ENCODE measurements around the gene CAMK1D.

Gene CAMK1D

DNA sequence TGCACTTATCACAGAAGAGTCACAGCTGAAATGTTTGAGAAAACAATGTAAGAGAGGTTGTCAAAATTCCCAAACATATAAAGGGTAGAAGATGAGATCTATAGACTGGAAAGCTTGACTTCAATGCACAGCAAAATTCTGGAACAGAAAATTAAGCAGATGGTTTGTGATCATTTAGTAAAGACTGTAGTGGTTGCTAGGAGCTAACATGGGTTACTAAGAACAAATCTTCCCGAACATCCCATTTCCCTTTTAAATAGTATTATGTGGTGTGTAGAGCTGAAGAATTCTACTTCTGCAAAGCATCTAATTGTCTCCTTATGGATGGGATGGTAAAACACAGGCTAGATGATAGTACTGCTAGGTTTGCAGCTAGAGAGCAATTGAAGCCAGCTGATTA lies 312.3 kb downstream of the CAMK1D start:
- no peak for DNase-seq

DNA sequence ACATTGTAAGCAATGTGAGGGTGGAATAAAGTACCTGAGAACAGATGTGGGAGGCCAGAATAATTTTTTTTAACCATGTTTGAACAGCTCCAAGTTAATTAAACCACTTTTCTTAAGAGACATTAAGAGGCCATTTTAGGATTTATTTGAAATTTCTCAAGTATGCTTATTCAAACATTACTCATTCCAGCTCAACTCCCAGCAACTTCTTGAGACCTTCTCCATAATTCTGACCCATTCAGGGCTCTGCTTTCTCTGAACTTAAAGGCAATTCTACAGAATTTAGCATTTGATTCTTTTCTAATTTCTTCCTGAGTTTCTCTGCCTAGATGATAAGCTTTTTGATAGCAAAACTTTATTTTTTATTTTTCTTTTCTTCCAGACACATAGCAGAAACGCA lies 314.5 kb downstream of the CAMK1D start:
- no peak for DNase-seq

DNA sequence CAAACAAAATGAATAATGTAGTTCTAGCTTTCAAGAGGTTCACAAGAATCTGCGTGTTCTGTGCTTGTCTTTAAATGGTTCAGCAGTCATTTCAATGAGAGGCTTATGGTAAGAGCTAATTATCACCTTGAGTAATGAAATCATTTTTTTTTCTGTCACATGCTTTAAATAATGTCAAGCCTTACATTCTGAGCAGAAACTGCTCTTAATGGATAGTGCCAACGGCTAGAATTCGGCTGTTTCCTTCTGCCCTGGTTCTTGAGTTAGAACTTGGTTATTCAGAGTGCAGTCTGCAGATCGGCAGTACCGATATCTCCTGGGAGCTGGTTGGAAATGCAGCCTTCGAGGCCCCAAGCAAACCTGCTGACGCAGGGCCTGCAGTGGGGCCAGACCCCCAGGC lies 316.2 kb downstream of the CAMK1D start:
- no peak for DNase-seq

DNA sequence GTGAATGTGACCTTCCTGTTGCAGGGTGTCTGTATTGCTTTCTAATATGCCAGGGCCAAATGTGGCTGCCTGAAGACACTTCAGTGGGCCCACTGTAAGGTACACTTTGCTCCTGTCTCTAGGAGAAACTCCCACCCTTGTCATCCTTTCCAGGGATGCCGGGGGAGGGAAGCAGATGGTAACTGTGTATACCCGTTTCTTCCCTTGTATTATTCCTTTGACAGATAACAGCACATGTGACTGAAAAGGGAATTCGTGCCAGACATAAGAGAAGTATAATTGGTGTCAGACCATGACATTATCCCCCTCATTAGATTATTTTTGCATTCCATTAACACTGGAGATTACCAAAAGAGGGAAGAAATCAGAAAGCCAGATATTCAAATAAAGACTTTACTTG lies 317.7 kb downstream of the CAMK1D start:
- no peak for DNase-seq

DNA sequence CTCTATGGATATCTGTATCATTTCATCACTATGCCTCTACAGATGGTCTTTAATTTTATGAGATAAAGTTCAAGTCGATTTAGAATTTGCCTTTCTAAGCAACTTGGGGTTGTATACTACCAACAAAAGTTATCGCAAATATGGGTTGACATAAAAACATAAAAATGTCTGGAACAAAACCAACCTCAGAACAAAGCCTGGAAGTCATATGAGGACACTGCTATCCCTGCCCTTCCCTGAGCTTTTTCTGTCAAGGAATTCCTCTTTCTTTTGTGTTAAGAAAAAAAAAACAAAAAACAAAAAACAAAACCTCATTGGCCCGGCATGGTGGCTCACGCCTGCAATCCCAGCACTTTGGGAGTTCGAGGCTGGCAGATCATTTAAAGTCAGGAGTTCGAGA lies 319.3 kb downstream of the CAMK1D start:
- DNase-seq: no peak

DNA sequence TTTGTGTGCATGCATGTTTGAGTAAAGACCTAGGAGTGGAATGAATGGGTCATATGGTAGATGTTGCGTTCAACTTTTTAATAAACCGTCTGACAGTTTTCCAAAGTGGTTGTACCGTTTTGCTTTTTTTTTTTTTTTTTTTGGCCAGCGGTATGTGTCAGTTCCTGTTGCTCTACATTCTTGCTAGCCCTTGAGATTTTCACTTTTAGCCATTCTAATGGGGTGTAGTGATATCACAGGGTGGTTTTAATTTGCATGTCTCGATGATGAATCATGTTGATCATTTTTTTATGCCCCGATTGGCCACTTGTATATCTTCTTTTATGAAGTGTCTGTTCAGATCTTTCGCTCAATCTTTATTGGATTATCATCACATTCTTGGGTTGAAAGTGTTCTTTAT lies 320.7 kb downstream of the CAMK1D start:
- no peak for DNase-seq

DNA sequence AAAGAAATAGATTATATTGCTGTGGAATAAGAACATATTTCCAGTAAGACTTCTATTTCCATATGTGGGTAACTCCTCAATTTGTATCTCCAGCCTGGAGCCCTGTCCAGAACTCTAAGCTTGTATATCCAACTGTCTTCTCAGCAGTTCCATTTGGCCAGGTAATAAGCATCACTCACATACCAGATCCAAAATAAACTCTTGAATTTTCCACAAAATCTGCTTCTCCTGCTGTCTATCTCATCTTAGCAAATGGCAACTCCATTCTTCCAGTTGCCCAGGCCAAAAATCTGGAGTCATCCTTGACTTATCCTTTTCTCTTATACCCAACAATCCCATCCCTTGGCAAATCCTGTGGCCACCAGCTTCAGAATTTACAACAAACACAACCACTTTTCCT lies 325.8 kb downstream of the CAMK1D start:
- no peak for DNase-seq

DNA sequence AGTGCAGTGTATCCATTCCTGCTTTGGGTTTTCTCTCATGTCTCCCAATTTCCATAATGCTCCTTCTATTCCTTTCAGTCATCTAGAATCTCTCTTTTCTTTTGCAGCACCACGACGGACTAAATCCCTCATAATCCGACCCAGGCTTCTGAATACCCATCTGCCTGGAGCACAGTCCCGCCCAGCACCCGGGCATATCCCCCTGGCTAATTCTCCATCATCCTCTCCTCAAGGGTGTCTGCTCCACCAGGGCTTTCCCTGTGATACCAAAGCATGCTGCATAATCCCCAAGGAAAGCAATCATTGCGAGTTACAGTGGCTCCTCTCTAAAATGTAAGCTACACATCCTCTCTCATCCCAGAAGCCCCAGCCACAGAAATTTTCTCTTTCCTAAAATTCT lies 330.3 kb downstream of the CAMK1D start:
- DNase-seq: no peak

DNA sequence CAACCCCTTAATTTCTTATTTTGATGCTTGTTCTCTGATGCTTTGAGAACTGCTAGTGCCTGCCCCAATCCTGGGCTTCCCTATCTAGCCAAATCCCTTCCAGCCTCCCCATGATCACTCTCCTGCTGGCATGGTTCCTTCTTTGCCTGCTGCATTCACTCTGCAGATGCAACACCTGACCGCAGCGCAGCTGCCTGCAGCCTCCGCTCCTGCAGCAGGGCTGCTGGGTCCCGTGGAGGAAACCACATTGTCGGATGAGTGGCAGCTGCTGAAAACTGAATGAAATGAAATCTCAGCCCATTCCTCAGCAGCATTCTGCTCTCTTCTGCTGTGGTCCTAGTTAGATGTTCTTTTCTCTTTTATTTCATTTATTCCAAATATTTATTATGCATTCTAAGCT lies 331.9 kb downstream of the CAMK1D start:
- no peak for DNase-seq

DNA sequence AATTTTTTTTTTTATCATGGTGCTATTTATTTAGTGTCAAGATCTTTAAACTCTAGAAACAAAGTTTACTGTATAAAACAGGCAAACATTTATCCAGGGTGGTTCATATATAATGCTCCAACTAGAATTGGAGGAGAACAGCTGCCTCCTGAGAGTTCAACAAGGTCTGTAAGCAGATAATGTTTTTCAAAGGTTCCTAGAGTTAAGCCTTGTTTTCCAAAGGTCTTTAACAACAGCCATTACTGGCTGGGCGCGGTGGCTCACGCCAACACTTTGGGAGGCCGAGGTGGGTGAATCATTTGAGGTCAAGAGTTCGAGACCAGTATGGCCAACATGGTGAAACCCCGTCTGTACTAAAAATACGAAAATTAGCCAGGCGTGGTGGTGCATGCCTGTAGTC lies 335.4 kb downstream of the CAMK1D start:
- no peak for DNase-seq

DNA sequence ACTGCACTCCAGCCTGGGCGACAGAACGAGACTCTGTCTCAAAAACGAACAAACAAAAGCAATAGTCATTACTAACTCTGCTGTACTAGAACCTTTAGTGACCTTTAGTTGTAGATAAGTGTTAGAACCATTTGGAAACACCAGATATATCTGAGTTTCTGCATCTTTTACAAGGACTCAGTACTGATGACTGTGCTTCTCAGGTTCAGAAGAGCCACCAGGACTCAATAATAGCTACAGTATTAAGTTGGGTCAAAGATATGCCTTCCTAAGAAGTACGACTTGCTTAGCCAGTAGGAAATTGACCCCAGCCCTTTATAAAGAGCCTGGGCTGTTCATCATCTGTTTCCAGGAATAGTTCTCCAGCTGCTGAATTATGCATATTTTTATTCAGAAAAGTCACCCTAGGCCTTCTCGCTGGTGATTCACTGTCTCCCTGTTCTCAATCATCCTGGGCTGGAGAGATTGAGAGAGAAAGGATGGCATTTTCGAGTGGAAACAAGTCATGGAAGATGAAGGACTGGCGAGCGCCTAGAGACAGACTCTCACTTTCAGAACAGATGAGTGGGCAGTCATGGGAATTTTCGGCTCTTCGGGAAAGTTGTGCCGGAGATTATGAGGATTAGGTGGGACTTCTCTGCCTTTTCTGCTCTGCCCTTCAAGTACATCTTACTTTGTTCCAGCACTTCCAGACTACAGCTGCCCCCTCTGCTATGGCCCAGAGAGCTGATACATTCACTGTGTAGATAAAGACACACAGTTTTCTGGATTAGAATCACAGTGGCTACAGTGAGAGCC lies 336.1 kb downstream of the CAMK1D start:
- no peak for DNase-seq

DNA sequence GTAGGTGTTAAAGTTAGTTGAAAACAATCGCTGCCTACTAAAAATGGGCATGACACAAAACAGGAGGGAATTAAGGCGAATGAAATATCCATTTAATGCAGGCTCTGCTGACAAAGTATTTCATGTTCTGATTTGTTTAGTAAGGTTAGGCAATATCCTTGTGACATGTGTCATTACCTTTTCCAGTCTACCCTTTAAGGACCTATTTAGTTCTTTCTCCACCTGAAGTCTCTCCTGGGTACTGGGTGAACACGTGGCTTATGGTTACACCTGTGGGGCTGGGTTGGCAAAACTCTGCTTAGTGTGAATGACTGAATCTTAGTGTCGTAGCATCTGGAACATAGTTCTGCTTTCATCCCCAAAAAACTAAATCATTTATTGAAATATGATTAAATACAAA lies 338.6 kb downstream of the CAMK1D start:
- no peak for DNase-seq

DNA sequence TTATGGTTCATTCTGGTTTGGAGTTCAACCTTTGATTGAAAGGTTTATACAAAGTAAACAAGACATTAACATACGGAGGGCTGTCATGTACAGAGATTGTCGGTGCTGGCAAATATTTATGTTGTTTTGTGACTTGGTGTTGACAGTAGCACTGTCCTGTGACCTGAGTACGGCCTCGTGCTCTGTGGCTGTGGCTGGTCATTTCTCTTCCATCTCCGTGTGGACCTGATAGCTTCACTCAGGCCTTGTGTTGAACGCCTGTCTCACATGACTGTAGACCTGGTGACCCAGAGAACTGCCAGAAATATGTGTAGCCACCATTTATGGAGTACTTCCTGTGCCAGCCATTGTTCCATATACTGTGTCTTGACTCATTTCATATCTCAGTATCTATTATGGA lies 340.5 kb downstream of the CAMK1D start:
- DNase-seq: no peak

DNA sequence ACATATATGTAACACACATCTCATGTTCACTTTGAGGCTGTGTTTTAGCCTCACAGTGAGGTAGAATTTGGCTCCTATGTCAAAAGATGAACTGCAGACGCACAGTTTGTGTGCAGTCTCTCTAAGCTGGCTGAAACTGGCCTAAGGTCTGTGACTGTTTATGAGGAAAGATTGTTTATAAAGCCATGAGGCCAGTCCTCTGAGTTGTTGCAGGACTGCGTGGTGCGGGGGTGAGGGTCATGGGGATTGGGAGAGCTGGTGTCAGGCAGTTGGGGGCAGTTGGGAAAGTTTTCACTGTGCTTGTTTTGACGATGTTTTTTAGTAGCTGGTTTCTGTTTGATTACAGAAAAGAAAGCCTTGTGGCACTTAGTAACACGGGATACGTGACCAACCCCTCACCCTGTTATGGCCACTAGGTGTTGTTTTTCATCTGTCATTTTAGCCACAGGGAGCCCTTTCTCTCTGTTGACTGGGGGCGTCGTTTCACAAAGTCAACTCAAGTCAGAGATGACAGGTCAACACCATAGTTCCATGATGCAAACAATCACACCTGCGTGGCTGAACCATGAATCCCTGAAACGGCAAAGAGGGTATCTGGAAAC lies 341.3 kb downstream of the CAMK1D start:
- DNase-seq: no peak

DNA sequence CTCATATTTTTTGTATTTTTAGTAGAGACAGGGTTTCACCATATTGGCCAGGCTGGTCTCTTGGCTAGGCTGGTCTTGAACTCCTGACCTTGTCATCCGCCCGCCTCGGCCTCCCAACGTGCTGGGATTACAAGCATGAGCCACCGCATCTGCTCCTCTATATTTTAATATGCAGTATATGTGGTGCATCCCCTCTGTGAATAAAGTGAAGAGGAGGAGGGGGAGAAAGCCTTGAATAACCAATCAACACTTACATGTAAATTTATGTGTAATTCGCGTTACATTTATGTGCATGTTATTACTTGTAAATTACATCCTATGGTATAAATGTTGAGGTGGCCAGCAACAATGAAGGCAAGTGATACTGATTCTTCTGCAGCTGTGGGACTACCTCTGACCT lies 342.2 kb downstream of the CAMK1D start:
- DNase-seq: no peak

DNA sequence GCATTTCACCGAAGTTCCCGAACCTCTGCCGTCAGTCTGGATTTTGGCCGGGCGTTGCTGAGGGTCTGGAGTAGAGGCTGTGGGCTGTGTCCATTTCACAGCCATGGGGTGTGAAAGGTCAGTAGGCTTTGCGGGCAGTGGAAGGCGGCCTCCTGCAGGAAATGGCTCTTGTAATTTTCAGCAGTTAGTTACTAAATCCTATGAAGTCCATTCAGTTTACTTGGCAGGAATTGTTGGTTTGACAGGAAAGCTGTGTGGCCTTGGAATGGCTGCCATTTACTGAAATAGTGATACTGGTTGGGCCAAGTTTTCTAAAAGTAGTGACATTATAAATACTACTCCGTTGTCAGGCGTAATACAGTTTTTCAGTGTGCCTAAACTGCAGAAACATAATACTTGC lies 348.4 kb downstream of the CAMK1D start:
- DNase-seq: no peak

DNA sequence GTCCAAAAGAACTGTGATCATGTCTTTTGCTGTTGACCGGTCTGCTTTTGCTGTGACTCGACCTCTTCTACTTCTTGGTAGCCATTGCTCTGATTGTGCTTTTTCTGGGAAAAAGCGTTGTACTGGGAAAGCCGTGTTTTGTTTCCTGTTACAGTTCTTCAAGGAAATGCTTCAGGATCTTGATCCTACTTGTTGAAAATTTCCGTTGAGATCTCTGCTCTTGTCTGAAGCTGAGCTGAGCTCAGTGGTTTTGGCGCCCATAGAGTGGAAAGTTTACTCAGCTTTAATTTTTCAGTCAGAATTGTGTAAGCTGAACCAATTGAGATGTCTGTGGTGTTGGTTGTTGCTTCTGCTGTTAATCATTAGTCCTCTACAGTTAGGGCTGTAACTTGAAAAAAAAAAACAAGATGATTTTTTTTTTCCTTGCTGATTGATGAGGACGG lies 349.9 kb downstream of the CAMK1D start:
- no peak for DNase-seq

DNA sequence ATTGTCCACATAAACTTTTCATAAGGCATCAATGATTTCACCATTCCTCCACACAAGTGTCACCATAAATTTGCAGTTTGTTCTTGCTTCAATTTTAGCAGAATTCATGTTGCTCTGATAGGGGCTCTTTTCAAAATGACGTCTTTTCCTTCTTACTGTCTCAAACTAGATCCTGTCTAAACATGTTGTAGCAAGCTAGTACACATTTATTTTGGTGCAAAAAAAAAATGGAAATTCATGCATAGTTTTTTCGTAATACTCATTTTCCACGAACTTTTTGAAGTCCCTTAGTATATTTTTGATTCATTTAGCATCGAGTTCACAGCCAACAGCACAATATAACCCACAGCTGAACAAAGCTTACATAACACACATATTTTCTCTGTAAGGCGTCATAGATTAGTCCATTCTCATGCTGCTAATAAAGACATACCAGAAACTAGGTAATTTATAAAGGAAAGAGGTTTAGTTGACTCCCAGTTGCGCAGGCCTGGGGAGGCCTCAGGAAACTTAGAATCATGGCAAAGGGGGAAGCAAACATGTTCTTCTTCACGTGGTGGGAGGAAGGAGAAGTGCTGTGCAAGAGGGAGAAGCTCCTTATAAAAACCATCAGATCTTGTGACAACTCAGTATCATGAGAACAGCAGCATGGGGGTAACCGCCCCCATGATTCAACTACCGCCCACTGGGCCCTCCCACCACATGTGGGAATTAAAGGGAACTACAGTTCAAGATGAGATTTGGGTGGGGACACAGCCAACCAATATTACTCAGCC lies 350.6 kb downstream of the CAMK1D start:
- peak; percentile 40 for DNase-seq

DNA sequence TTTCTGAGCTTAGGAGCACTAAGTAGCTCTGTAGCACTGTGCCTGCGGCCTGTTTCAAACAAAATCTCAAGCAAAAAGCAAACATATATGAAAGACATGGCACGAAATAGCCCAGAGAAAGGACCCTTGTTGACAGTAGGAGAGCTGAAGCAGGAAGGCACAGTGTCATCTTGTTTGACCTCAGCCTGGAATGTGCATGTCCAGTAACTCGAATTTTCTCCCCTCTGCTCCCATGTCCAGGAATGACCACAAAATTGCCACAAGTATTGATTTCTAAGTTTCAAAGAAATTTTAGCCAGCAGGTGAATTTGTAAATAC lies 351.2 kb downstream of the CAMK1D start:
- DNase-seq: no peak

DNA sequence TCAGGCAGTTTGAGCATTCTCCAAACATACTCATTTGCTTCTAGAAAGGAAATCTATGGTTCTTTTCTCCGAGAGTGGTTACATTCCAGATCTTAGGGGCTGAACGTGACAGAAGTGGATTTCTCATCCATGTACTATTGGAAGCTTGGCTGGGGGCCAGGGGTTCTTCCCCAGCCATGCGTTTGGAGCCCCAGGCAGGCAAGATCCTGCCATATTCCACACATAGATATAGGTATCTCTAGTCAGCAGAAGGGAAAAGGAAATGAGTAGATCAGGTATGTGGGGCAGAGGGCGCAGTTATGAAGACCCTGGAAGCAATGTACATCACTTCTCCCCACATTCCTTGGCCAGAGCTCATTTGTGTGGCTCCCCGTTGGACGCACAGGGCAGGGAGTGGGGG lies 352.3 kb downstream of the CAMK1D start:
- no peak for DNase-seq

DNA sequence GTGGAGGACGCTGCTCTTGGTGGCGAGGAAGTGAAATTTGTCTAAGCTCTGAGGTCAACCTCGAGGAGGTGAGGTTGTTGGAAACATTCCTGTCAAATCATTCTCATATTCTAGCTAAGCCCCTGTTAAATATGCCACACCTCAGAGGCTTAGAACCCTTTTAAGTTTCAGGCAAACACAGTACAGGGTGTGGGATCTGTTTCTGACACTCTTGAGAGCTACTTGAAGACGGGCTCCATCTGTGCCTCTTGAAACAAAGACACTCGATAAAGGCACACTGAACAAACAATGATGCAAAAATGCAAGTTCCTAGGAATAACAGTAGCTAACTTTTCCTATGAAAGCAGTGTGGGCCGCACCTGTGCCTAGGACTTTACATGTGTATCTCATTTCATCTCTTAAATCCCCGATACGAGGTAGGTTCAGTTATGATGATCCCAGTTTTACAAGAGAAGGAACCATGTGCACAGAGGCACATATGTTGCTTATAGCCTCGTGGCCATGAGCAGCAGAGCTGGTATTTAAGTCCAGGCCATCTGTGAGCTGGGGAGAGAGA lies 352.9 kb downstream of the CAMK1D start:
- no peak for DNase-seq

DNA sequence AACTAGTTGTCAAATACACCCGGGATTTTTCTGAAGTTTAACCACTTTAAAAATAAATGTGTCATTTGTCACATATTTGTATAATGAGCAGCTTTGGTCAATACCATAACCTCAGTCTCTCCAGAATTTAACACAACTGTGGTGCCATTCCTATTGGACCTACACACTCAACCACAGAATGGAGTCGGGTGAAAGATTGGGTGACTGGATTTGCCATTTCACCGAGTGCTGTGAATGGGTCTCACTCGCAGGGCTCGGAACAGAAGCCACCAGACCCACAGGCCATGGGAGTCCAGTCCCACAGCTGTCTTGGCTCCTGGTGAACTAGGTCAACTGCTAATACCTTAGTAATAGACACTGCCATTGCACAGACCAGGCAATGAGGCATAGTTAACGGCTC lies 353.8 kb downstream of the CAMK1D start:
- DNase-seq: no peak

DNA sequence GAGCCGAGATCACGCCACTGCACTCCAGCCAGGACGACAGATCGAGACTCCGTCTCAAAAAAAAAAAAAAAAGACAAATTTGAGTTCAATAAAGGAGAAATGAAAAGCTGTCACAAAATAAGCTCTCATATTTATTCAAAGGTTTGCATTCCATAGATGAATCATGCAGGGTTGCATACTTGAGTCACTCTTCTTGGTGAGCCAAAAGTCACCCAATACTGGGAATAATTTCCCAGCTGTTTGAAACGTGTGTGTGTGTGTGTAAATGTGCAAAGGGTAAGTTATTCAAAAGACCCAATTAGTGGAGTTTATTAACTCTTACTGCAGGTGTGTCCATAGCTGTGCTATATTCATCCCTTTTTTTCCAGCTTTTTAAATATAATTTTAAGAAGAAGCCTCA lies 354.5 kb downstream of the CAMK1D start:
- no peak for DNase-seq

DNA sequence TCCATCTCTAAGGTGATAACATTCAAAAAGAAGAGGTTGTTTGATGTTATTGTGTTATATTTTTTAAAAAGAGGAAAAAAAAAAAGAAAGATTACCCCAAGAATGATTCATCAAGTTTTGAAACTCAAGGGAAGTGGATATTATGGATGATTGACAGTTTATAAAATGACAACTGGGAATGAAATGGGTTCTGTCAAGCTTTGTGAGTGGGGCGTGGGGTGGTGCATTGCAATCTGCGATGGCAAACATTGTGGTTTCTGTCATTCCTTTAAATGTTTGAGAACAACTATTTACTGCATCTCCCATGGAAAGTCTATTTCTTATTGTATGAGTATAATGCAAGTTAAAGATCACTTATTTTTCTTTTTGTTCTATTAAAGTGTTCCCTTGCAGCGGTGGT lies 355.1 kb downstream of the CAMK1D start:
- DNase-seq: no peak

Data from hematopoietic multipotent progenitor cell treated with erythropoietin and hydrocortisone succinate and interleukin-3 and kit ligand, for 4 days (in vitro differentiated cells).